HepG2 (cell line): ENCODE measurements around the gene SEC11A. TPM values are rescaled to one million over a fixed set of nuclear protein-coding genes. Genes with fewer than 3 reads are reported as not detected.
A peak's percentile ranks its signal among the peaks of the same experiment; 100 is the strongest.

Experiments used
- ARNT ChIP-seq: fragments of 450-650 bp; IDR thresholded peaks from 2 replicates; pipeline ENCODE4 v1.6.1; 2017
- CHD4 ChIP-seq: fragments of 200-600 bp; sonication (generic); IDR thresholded peaks from 2 replicates; pipeline ENCODE4 v1.7.0; 2017; ENCODE audit warnings: mild to moderate bottlenecking, low read length, borderline replicate concordance
- DNMT3B ChIP-seq: conservative IDR thresholded peaks from 2 replicates; pipeline ENCODE4 v1.6.1; 2016; ENCODE audit warnings: missing biosample characterization, control low read depth
- FOSL2 ChIP-seq: sonication (generic); formaldehyde crosslinking; IDR thresholded peaks from 2 replicates; pipeline ENCODE4 v1.4.0; 2020; ENCODE audit warnings: missing genetic modification reagents
- GLI4 ChIP-seq: sonication (generic); formaldehyde crosslinking; IDR thresholded peaks from 2 replicates; pipeline ENCODE4 v1.5.1; 2020; ENCODE audit warnings: missing genetic modification reagents, mild to moderate bottlenecking, moderate library complexity, borderline replicate concordance
- HDAC1 ChIP-seq: sonication (generic); formaldehyde crosslinking; IDR thresholded peaks from 2 replicates; pipeline ENCODE4 v1.5.1; 2020; ENCODE audit warnings: mild to moderate bottlenecking, missing genetic modification reagents
- KAT7 ChIP-seq: IDR thresholded peaks from 2 replicates; pipeline ENCODE4 v1.6.1; 2018; ENCODE audit warnings: borderline replicate concordance, missing compliant biosample characterization
- KDM2A ChIP-seq: sonication (generic); formaldehyde crosslinking; IDR thresholded peaks from 2 replicates; pipeline ENCODE4 v1.4.0; 2020; ENCODE audit warnings: low read depth, missing genetic modification reagents, borderline replicate concordance
- MAFG ChIP-seq: sonication (generic); formaldehyde crosslinking; IDR thresholded peaks from 2 replicates; pipeline ENCODE4 v1.5.1; 2020; ENCODE audit warnings: mild to moderate bottlenecking, missing genetic modification reagents
- MATR3 ChIP-seq: sonication (generic); formaldehyde crosslinking; IDR thresholded peaks from 2 replicates; pipeline ENCODE4 v1.4.0; 2020; ENCODE audit warnings: missing genetic modification reagents
- MAZ ChIP-seq, 2 experiments: sonication (generic) in 1 of 2; formaldehyde crosslinking in 1 of 2; IDR thresholded peaks; 2 replicates each; pipeline versions ENCODE4 v1.5.0 to v1.6.1; 2012 to 2020; ENCODE audit warnings: low read depth in 2 of 2, mild to moderate bottlenecking in 2 of 2, borderline replicate concordance in 1 of 2, improper control_type of control experiment in 1 of 2, low read length in 1 of 2, missing genetic modification reagents in 1 of 2, moderate library complexity in 1 of 2
- NR2C2 ChIP-seq: sonication (generic); formaldehyde crosslinking; IDR thresholded peaks from 2 replicates; pipeline ENCODE4 v1.4.0; 2020; ENCODE audit warnings: missing genetic modification reagents, mild to moderate bottlenecking, moderate library complexity, borderline replicate concordance
- PAWR ChIP-seq: sonication (generic); formaldehyde crosslinking; IDR thresholded peaks from 2 replicates; pipeline ENCODE4 v1.4.0; 2020; ENCODE audit warnings: missing genetic modification reagents, mild to moderate bottlenecking, borderline replicate concordance
- PHF8 ChIP-seq: sonication (generic); formaldehyde crosslinking; IDR thresholded peaks from 2 replicates; pipeline ENCODE4 v1.5.0; 2020; ENCODE audit warnings: missing genetic modification reagents
- POGZ ChIP-seq: sonication (generic); formaldehyde crosslinking; IDR thresholded peaks from 2 replicates; pipeline ENCODE4 v1.4.0; 2020; ENCODE audit warnings: mild to moderate bottlenecking, missing genetic modification reagents
- PPARG ChIP-seq: conservative IDR thresholded peaks from 2 replicates; pipeline ENCODE4 v1.6.1; 2016; ENCODE audit warnings: missing biosample characterization, missing genetic modification reagents
- REL ChIP-seq: sonication (generic); formaldehyde crosslinking; conservative IDR thresholded peaks from 2 replicates; pipeline ENCODE4 v1.8.0; 2022; ENCODE audit warnings: mild to moderate bottlenecking, missing genetic modification reagents, moderate library complexity
- RELA ChIP-seq: sonication (generic); formaldehyde crosslinking; IDR thresholded peaks from 2 replicates; pipeline ENCODE4 v1.4.0; 2020; ENCODE audit warnings: missing genetic modification reagents
- RFXAP ChIP-seq: sonication (generic); formaldehyde crosslinking; IDR thresholded peaks from 2 replicates; pipeline ENCODE4 v1.4.0; 2020; ENCODE audit warnings: missing genetic modification reagents, borderline replicate concordance
- SIN3B ChIP-seq: fragments of 150-350 bp; IDR thresholded peaks from 2 replicates; pipeline ENCODE4 v1.6.1; 2014; ENCODE audit warnings: low read length
- SMAD3 ChIP-seq: sonication (generic); formaldehyde crosslinking; IDR thresholded peaks from 2 replicates; pipeline ENCODE4 v1.4.0; 2020; ENCODE audit warnings: missing genetic modification reagents
- SNRNP70 ChIP-seq: fragments of 200-400 bp; formaldehyde crosslinking; IDR thresholded peaks from 2 replicates; pipeline ENCODE4 v1.6.1; 2017; ENCODE audit warnings: mild to moderate bottlenecking, low read depth, low read length, moderate library complexity
- SOX13 ChIP-seq, 3 experiments: fragments of 450-650 bp in 1 of 3; sonication (generic) in 1 of 3; formaldehyde crosslinking in 1 of 3; IDR thresholded peaks in 2 of 3; conservative IDR thresholded peaks in 1 of 3; 2 replicates each; pipeline versions ENCODE4 v1.5.0 to v1.6.1; 2016 to 2020; ENCODE audit warnings: antibody characterized with exemption in 1 of 3, mild to moderate bottlenecking in 1 of 3, missing compliant biosample characterization in 1 of 3, missing genetic modification reagents in 1 of 3, moderate library complexity in 1 of 3
- TCF7L2 ChIP-seq: IDR thresholded peaks from 2 replicates; pipeline ENCODE4 v1.6.1; 2011; ENCODE audit warnings: mild to moderate bottlenecking, low read depth, low read length, moderate library complexity
- TMF1 ChIP-seq: sonication (generic); formaldehyde crosslinking; IDR thresholded peaks from 2 replicates; pipeline ENCODE4 v1.8.1; 2022; ENCODE audit warnings: low read depth, missing genetic modification reagents
- WIZ ChIP-seq: sonication (generic); formaldehyde crosslinking; IDR thresholded peaks from 2 replicates; pipeline ENCODE4 v1.5.1; 2020; ENCODE audit warnings: mild to moderate bottlenecking, missing genetic modification reagents
- ZFP90 ChIP-seq: sonication (generic); formaldehyde crosslinking; IDR thresholded peaks from 2 replicates; pipeline ENCODE4 v1.8.0; 2022; ENCODE audit warnings: missing genetic modification reagents, mild to moderate bottlenecking, inconsistent platforms, borderline replicate concordance
- ZNF260 ChIP-seq: sonication (generic); formaldehyde crosslinking; IDR thresholded peaks from 2 replicates; pipeline ENCODE4 v1.4.0; 2020; ENCODE audit warnings: missing genetic modification reagents, low read depth, mild to moderate bottlenecking, borderline replicate concordance
- ZNF317 ChIP-seq: sonication (generic); formaldehyde crosslinking; IDR thresholded peaks from 2 replicates; pipeline ENCODE4 v1.5.0; 2020; ENCODE audit warnings: mild to moderate bottlenecking, missing genetic modification reagents
- ZNF563 ChIP-seq: sonication (generic); formaldehyde crosslinking; IDR thresholded peaks from 2 replicates; pipeline ENCODE4 v1.8.0; 2022; ENCODE audit warnings: mild to moderate bottlenecking, moderate library complexity, missing genetic modification reagents
- polyA plus RNA-seq, 8 experiments: library from polyadenylated mRNA; depleted of rRNA in 3 of 8; stranded (reverse) in 7 of 8; unstranded in 1 of 8; fragments of >200 nt; fragmentation: Illumina TruSeq in 4 of 8; extraction: Trizol in 4 of 8; gene quantifications; 2 replicates each; pipeline versions ENCODE4 v1.2.1 to v1.2.3, GENCODE V29; 2011 to 2016; ENCODE audit warnings: low read depth in 4 of 8, missing spikeins in 1 of 8, mixed read lengths in 1 of 8; ENCODE audit not compliant: insufficient read depth in 1 of 8
- total RNA-seq, 5 experiments: library from RNA; depleted of rRNA; stranded (reverse); fragments of >200 nt; fragmentation: Illumina TruSeq; extraction: Trizol; gene quantifications; 2 replicates each; pipeline ENCODE4 v1.2.3, GENCODE V29; 2016; ENCODE audit warnings: low read depth in 1 of 5
- TF ChIP-seq, protein P1 (sequence below): sonication (generic); formaldehyde crosslinking; IDR thresholded peaks from 2 replicates; pipeline ENCODE4 v1.4.0; 2020; ENCODE audit warnings: missing genetic modification reagents, mild to moderate bottlenecking, borderline replicate concordance

Gene SEC11A
- total and polyA plus RNA-seq, 2 of the 13 experiments (the other 11 are each of a cell fraction or from before 2014, with no cell fraction given): 141 to 230 TPM

- TF ChIP-seq SOX13 (IDR thresholded peaks at IDR 0.05): no peak
- TF ChIP-seq SOX13 (CRISPR knock-in tag; conservative IDR thresholded peaks at IDR 0.05 in 1 of 2, IDR thresholded peaks at IDR 0.05 in 1 of 2): peak in 1 of 2 experiments; percentile 15; a peak in 1 of 4 replicates
- TF ChIP-seq KAT7 (CRISPR knock-in tag): peak; percentile 53; the same call in 1 of the 2 replicates
- peak; percentile 63 for TF ChIP-seq KDM2A
- 0 out of 2 replicates have a peak, but pooled peaks have one; percentile 38 for TF ChIP-seq NR2C2 (CRISPR knock-in tag)
- TF ChIP-seq SIN3B: no peak
- TF ChIP-seq DNMT3B (CRISPR knock-in tag): no peak
- TF ChIP-seq RFXAP: peak; percentile 77
- TF ChIP-seq ZNF563 (CRISPR knock-in tag): 0 out of 2 replicates have a peak, but pooled peaks have one; percentile 41
- 0 out of 2 replicates have a peak, but pooled peaks have one; percentile 5 for TF ChIP-seq PPARG (CRISPR knock-in tag)
- no peak for TF ChIP-seq PAWR (CRISPR knock-in tag)
- peak; percentile 22; the same call in 1 of the 2 replicates for TF ChIP-seq HDAC1
- no peak for TF ChIP-seq MATR3
- 0 out of 2 replicates have a peak, but pooled peaks have one; percentile 27 for TF ChIP-seq ZNF317 (CRISPR knock-in tag)
- TF ChIP-seq PHF8 (CRISPR knock-in tag): peak; percentile 48; the same call in 1 of the 2 replicates
- no peak for TF ChIP-seq ARNT
- TF ChIP-seq, protein P1, sequence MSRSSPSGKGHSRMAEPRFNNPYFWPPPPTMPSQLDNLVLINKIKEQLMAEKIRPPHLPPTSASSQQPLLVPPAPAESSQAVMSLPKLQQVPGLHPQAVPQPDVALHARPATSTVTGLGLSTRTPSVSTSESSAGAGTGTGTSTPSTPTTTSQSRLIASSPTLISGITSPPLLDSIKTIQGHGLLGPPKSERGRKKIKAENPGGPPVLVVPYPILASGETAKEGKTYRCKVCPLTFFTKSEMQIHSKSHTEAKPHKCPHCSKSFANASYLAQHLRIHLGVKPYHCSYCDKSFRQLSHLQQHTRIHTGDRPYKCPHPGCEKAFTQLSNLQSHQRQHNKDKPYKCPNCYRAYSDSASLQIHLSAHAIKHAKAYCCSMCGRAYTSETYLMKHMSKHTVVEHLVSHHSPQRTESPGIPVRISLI (CRISPR knock-in tag): peak; percentile 81; the same call in 1 of the 2 replicates
- no peak for TF ChIP-seq ZNF260 (CRISPR knock-in tag)
- no peak for TF ChIP-seq SNRNP70
- 0 out of 2 replicates have a peak, but pooled peaks have one; percentile 59 for TF ChIP-seq ZFP90 (CRISPR knock-in tag)
- no peak for TF ChIP-seq RELA
- peak; percentile 13; the same call in 1 of the 2 replicates for TF ChIP-seq FOSL2 (CRISPR knock-in tag)
- TF ChIP-seq TCF7L2: no peak
- TF ChIP-seq REL (CRISPR knock-in tag): no peak
- no peak for TF ChIP-seq CHD4
- TF ChIP-seq WIZ: no peak
- TF ChIP-seq TMF1: no peak
- TF ChIP-seq MAFG (CRISPR knock-in tag): no peak
- TF ChIP-seq GLI4 (CRISPR knock-in tag): no peak
- peak; percentile 61 for TF ChIP-seq POGZ (CRISPR knock-in tag)
- TF ChIP-seq SMAD3: 0 out of 2 replicates have a peak, but pooled peaks have one; percentile 27
- TF ChIP-seq MAZ (IDR thresholded peaks at IDR 0.05; ENCODE audit: borderline replicate concordance, low read depth, low read length): peak; percentile 68; the same call in 1 of the 2 replicates
- peak; percentile 27; the same call in 1 of the 2 replicates for TF ChIP-seq MAZ (CRISPR knock-in tag; IDR thresholded peaks at IDR 0.05; ENCODE audit: low read depth)
Measured at GRCh38 chr15:84658080-84658787, 57.7 kb downstream of the SEC11A start, which contains the start of gene NMB (continued).
